Activated CD8-positive, alpha-beta memory T cell treated with anti-CD3 and anti-CD28 coated beads, Interleukin-2, amount 50 U/mL, for 24 hours (primary cell): Measurements from ENCODE around the gene ZYG11B.
"Not testable (repeated sequence)": the region's sequence is repeated elsewhere in the genome, so short reads cannot be mapped to it uniquely, and the experiment has no call there.

ENCODE experiments used
- DNase-seq: peaks from one replicate; pipeline ENCODE4 v3.0.0-alpha.2; 2020; ENCODE audit errors: extremely low read depth

Gene ZYG11B

DNA sequence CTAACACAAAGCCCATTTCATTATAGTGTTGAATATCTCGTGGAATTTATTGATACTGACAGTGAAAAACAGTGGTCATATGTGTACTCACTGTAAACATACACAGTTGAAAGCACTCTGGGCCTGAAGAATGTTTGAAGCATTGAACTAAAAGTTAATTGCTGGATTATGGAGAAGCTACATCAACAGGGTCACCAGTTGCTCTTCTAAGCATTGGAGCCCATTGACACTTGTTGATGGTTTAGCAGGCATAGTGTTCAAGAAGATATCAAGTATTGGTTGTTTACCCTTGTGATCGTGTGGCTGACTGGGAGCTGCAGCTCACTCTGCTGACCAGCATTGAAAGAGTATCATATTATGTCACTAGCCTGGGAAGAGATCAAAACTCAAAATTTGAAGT lies 126.6 kb downstream of the ZYG11B start:
- no peak for DNase-seq

GRCh38 chr1:52855584-52855983 lies 129.3 kb downstream of the ZYG11B start:
- no peak for DNase-seq

- DNase-seq = no peak
Measured at GRCh38 chr1:52856026-52856425, 129.8 kb downstream of the ZYG11B start.

DNA sequence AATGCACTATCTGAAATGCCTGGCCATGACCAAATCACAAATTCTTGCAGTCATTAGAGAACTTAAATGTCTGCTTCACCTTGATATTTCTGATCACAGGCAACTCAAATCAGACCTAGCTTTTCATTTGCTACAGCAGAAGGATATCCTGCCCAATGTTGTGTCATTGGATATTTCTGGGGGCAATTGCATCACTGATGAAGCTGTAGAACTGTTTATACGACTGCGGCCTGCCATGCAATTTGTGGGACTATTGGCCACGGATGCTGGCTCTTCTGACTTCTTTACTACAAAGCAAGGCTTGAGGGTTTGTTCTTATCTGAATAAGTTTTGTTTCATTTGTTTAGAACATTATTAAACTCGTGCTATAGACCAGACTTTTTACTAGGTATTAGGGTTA lies 131.2 kb downstream of the ZYG11B start:
- no peak for DNase-seq

- DNase-seq = no peak
Measured at GRCh38 chr1:52862666-52863458, 136.6 kb downstream of the ZYG11B start.

- DNase-seq = no peak
Measured at GRCh38 chr1:52867087-52867863, 141.0 kb downstream of the ZYG11B start.

- not testable (repeated sequence) for DNase-seq
Measured at GRCh38 chr1:52869727-52870126, 143.5 kb downstream of the ZYG11B start.

DNA sequence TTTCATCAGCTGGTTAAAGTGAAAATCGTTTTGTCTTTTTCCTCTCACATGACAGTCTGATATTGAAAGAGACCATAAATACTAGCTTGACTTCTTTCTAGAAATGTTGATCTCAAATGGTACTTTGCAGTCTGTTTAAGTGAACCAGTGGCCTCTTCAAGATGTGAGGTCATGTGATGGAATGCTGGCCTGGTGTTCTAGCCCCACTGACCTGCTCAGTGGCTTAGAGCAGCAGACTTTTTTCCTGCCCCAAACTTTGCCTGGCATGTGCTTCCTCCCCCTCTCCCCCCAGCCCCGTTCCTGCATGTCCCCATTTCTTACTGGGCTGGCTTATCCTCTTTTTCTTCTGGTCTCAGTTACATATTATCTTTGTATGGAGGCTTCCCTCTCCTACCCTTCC lies 150.6 kb downstream of the ZYG11B start:
- no peak for DNase-seq
